SH-SY5Y (cell line): ENCODE results near the gene MMP25.

Source experiments
- GATA2 ChIP-seq: IDR thresholded peaks from 2 replicates; pipeline ENCODE4 v1.6.1; 2011; ENCODE audit warnings: mild to moderate bottlenecking, low read depth, low read length
- GATA3 ChIP-seq: IDR thresholded peaks from 2 replicates; pipeline ENCODE4 v1.6.1; 2011; ENCODE audit warnings: low read depth, mild to moderate bottlenecking, low read length, moderate library complexity

Gene MMP25

GRCh38 chr16:3032624-3033023 lies 13.7 kb upstream of the MMP25 start:
- no peak for TF ChIP-seq GATA3
- TF ChIP-seq GATA2: no peak

DNA sequence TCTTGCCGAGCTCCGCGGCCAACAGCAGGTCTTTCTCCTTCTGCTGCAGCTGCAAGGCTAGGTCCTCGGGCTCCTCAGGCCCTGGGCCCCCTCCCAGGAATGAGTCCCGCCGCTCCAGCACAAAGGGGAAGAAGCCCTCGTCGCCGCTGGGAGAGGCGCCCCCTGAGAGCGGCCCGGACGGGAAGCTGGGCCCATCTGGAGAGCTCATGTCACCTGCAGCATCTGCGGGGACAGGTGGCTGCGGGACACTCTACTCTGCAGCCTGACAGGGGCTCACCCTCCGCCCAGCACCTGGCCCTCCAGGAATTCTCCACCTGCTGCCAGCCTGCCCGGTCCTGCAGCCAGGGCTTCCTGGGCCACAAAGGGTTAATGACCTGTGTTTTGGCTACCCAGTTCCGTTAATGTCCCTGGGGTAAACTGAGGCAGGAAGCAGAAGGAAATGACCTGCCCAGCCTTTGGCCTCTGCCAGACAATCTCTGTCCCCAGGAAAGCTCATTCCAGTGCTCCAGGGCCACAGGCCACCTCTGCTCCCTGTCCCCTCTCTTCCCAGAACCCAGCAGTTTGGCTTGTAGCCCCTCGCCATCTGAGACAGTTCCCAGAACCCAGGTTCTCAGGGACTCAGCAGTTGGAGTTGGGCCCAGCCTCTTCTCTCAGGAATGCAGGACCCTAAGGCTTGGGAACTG lies 10.9 kb upstream of the MMP25 start:
- no peak for TF ChIP-seq GATA2

DNA sequence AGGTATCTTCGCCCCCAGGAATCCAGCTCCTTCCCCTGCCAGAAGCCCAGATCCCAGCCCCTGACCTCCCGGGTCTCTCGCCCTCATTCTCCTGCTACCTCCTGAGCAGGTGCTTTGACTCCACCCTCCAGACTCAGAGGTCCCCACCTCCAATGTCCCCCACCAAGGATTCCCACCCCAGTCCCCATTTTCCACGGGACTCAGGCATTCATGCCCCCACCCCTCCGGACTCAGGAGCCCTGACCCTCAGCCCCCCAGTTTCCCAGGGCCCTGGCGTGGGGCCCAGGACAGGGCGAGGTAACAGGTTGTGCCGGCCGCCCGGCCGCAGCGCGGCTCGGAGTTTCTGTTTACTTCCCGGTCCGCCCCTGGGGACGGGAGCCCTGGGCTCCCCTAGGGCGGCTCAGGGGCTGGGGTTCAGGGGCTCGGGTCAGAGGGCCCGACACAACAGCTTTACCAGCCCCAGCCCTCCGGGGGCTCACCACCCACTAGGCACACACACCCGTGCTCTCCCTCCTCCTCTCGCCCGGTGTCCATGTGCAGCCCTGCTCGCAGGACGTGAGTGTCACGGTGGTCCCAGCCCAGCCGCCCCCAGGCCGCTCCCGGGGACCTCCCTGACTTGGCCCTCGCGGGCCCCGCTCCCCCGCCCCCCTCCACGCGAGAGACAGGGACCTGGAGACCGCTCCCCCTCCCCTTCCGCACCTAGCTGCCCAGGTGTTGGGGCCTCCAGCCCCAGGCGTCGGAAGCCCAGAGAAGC lies 10.2 kb upstream of the MMP25 start:
- TF ChIP-seq GATA2: no peak

GRCh38 chr16:3036726-3037315 lies 9.5 kb upstream of the MMP25 start, which contains the start of gene BICDL2:
Gene BICDL2, minus strand, starts transcription at chr16:3036944. Its CDS starts 1,448 bp downstream, at chr16:3035496.
- TF ChIP-seq GATA2: no peak
- TF ChIP-seq GATA3: no peak

DNA sequence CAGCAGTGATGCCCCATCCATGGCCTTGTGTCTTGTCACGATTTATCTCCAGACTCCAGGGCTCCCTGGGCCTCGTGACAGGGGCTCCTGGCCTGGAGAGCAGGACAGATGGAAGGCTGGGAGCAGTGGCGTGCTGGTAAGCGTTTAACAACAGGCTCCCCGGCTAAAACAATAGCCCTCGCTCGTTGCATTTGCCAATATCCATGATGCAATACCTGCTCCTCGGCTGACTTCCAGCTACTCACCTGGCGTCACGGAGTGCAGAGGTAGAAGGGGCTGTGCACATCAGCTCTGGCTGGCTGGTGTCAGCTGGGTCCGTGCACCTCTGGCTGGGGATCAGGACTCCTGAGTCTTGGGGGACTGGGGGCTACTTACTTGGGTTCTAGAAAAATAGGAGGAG lies 8.1 kb upstream of the MMP25 start:
- TF ChIP-seq GATA2 (no peak), GATA3 (no peak)

DNA sequence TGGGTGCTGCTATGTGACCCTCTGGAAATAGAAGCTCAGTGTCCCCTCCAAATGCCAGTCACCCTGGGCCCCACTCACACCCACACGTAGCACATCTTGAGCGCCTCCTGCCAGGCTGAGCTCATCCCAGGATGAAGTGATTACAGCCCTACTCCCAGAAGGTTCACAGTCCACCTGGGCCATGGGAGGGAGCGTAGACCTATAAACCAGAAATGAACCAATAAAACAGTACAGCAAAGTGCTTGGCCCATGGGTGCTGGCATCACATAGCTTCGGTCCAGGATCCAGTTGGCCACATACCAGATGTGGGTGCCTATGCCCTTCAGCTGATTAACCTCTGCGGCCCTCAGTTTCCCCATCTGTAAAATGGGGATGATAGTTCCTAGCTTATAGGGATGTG lies 7.5 kb upstream of the MMP25 start:
- TF ChIP-seq GATA2 (no peak), GATA3 (no peak)

- TF ChIP-seq GATA3 (no peak), GATA2 (no peak)
Observed at GRCh38 chr16:3042376-3042775, 4.0 kb upstream of the MMP25 start.

- TF ChIP-seq GATA3 (no peak), GATA2 (no peak)
Observed at GRCh38 chr16:3044708-3045107, 1.7 kb upstream of the MMP25 start.

- TF ChIP-seq GATA3: no peak
- TF ChIP-seq GATA2: no peak
Observed at GRCh38 chr16:3046641-3047386, 453 bp downstream of the MMP25 start.

DNA sequence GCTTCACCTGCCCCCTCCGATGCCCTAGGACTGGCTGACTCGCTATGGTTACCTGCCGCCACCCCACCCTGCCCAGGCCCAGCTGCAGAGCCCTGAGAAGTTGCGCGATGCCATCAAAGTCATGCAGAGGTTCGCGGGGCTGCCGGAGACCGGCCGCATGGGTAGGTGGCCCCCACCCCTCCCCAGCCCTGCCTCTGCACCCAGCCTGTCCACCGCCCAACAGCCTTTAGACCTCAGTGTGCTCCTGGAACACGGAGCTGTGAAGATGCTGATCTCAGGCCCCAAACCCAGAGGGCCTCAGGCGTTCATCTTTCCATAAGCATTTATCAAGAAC lies 993 bp downstream of the MMP25 start:
- TF ChIP-seq GATA2: no peak
- TF ChIP-seq GATA3: no peak

- no peak for TF ChIP-seq GATA2
- no peak for TF ChIP-seq GATA3
Observed at GRCh38 chr16:3049921-3050481, 3.6 kb downstream of the MMP25 start.

DNA sequence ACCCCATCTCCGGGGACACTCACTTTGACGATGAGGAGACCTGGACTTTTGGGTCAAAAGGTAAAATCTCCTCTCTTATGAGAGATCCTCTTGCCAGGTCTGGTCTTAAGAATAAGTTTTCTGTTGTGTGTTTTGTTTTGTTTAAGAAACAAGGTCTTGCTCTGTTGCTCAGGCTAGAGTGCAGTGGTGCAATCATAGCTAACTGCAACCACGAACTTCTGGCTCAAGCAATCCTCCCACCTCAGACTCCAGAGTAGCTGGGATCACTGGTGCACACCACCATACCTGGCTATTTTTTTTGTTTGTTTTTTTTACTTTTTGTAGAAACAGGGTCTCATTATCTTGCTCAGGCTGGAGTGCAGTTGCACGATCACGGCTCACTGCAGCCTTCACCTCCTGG lies 4.1 kb downstream of the MMP25 start:
- no peak for TF ChIP-seq GATA2
- no peak for TF ChIP-seq GATA3

GRCh38 chr16:3051009-3051408 lies 4.6 kb downstream of the MMP25 start:
- TF ChIP-seq GATA2: no peak
- no peak for TF ChIP-seq GATA3

DNA sequence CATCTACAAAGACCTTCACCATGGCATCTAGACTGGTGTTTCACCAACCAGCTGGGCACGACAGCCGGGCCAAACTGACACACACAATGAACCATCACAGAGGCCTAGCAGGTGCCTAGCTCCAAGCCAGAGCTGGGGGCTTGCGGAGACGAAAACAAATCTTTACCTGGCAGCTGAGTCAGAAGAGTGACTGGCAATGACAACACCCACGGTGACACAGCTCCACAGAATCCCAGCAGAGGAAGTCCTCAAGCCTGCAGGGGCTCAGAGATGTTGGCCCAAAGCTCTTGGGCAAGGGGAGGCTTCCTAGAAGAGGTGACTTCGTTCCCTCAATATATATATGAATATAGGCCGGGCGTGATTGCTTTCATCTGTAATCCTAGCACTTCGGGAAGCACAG lies 5.1 kb downstream of the MMP25 start:
- TF ChIP-seq GATA3 (no peak), GATA2 (no peak)
